Measurements from ENCODE around the gene CDC42BPB. TPM values are rescaled to one million over a fixed set of nuclear protein-coding genes. Genes with fewer than 3 reads are reported as not detected.

Gene CDC42BPB
- total and polyA plus RNA-seq, 12 donors, result 41.1 to 108 (median 77.4) TPM

DNA sequence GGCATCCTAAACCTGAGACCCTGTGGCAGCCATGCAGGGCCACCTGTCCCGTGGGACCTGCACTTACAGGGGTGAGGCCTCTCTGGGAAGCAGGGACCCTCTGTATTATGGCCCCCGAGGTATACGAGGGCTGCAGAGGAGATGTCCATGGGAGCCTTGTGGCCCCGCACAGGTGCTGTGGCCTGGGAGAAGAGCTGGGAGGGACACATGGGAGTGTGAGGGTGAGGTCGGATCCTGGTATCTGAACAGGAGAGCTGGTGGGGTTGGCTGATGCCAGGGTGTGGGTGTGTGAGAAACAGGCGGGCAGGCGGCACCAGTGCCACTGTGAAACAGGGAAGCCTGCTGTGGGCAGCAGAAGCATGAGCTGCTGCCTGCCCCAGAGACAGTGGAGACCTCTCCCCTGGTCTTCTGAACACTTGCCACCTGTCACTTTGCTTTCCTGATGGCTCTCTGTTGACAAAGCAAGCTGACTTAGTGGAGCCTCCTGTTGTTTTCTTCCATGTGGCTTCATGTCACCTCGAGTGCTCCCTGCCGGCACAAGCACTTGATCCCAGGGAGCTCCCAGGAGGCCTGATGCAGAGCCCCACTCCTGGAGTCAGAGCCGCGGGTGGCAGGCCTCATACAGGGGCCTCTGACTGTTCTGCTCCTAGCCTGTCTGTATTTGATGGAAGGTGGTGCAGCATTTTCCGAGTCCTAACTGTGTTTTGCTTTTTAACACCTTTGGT lies 154.7 kb downstream of the CDC42BPB start:
- DNase-seq, result no peak
- WGBS, 4 donors, result 94 to 99% (median 96%) methylated on average over 8 to 12 of the region's 12 CpGs
- TF ChIP-seq, protein P1, sequence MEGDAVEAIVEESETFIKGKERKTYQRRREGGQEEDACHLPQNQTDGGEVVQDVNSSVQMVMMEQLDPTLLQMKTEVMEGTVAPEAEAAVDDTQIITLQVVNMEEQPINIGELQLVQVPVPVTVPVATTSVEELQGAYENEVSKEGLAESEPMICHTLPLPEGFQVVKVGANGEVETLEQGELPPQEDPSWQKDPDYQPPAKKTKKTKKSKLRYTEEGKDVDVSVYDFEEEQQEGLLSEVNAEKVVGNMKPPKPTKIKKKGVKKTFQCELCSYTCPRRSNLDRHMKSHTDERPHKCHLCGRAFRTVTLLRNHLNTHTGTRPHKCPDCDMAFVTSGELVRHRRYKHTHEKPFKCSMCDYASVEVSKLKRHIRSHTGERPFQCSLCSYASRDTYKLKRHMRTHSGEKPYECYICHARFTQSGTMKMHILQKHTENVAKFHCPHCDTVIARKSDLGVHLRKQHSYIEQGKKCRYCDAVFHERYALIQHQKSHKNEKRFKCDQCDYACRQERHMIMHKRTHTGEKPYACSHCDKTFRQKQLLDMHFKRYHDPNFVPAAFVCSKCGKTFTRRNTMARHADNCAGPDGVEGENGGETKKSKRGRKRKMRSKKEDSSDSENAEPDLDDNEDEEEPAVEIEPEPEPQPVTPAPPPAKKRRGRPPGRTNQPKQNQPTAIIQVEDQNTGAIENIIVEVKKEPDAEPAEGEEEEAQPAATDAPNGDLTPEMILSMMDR (IDR thresholded peaks at IDR 0.05), result no peak
- no peak for TF ChIP-seq POLR2A (IDR thresholded peaks at IDR 0.05)
- Histone ChIP-seq H3K27me3 (no peaks in the 10 kb centered on the region), H3K4me1 (replicated peaks in 1 of 2) (peaks cover 0 to 4% of the 10 kb centered on the region in 2 donors), H3K36me3 (replicated peaks in 1 of 2) (peaks cover 0 to 6% of the 10 kb centered on the region in 2 donors), H3K9me3 (replicated peaks in 1 of 3) (no peaks in the 10 kb centered on the region), H3K4me3 (no peak overlapping the region), H3K27ac (no peak overlapping the region)
- intact Hi-C loops (cut with DNase I), result no loop called here

DNA sequence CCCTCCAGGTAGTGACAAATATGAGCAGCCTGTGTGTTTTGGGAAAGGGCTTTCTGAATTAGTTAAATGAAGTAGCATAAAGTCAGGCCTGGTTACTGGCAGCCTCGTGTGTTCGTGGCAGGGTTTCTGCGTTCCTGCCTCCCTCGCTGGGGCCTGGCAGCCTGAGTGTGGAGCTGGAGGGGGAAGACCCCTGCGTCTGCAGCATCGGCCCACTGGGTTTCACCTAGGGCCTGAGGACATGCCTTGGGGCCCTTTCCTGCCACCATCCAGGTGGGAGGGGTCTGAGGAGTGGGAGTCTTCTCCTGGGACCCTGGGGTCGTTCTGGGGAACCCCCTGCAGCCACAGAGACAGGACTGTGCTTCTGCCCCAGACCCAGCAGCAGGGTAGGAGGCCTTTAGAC lies 155.3 kb downstream of the CDC42BPB start:
- peaks cover 0 to 6% of the 10 kb centered on the region in 2 donors for H3K36me3 ChIP-seq (replicated peaks in 1 of 2)

DNA sequence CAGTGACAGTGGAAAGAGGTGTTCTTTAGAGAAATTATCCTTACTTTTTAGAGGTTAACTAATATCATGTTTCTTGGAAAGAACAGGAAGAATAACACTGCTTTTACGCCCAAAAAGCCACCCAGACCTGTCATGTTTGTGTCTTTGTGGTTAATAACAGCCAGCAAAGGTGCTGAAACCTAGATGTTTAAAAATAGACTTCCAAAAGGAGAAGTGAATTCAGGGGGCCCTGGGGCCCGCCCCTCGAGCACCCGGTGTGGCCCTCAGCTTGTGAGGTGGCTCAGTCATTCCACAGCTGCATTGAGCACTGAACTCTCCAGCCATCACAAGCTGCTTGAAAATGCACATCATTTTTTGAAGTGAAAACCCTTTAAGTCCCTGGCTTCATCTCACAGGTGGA lies 155.7 kb downstream of the CDC42BPB start:
- H3K36me3 ChIP-seq (replicated peaks in 1 of 2), result peaks cover 0 to 6% of the 10 kb centered on the region in 2 donors
- H3K27me3 ChIP-seq, result no peaks in the 10 kb centered on the region
- no peak overlapping the region for H3K4me3 ChIP-seq
- TF ChIP-seq POLR2A (IDR thresholded peaks at IDR 0.05), result no peak
- TF ChIP-seq, protein P1 (IDR thresholded peaks at IDR 0.05), result no peak
- DNase-seq, result no peak
- H3K27ac ChIP-seq, result no peak overlapping the region
- intact Hi-C loops (cut with DNase I), result no loop called here
- peaks cover 0 to 14% of the 10 kb centered on the region in 2 donors for H3K4me1 ChIP-seq (replicated peaks in 1 of 2)
- WGBS, 4 donors, result 76 to 89% (median 83%) methylated on average over 4 of the region's 4 CpGs
- no peaks in the 10 kb centered on the region for H3K9me3 ChIP-seq (replicated peaks in 1 of 3)

More for the DNA sequence above, 155.3 kb downstream of the CDC42BPB start:
- Histone ChIP-seq H3K9me3 (replicated peaks in 1 of 3) (no peaks in the 10 kb centered on the region), H3K27ac (no peak overlapping the region), H3K4me3 (no peak overlapping the region), H3K27me3 (no peaks in the 10 kb centered on the region), H3K4me1 (replicated peaks in 1 of 2) (peaks cover 0 to 10% of the 10 kb centered on the region in 2 donors)
- TF ChIP-seq, protein P1 (IDR thresholded peaks at IDR 0.05), result no peak
- TF ChIP-seq POLR2A (IDR thresholded peaks at IDR 0.05), result no peak
- DNase-seq, result no peak
- 86 to 90% (median 87%) methylated on average over 6 to 7 of the region's 7 CpGs for WGBS, 4 donors
- intact Hi-C loops (cut with DNase I), result no loop called here

DNA sequence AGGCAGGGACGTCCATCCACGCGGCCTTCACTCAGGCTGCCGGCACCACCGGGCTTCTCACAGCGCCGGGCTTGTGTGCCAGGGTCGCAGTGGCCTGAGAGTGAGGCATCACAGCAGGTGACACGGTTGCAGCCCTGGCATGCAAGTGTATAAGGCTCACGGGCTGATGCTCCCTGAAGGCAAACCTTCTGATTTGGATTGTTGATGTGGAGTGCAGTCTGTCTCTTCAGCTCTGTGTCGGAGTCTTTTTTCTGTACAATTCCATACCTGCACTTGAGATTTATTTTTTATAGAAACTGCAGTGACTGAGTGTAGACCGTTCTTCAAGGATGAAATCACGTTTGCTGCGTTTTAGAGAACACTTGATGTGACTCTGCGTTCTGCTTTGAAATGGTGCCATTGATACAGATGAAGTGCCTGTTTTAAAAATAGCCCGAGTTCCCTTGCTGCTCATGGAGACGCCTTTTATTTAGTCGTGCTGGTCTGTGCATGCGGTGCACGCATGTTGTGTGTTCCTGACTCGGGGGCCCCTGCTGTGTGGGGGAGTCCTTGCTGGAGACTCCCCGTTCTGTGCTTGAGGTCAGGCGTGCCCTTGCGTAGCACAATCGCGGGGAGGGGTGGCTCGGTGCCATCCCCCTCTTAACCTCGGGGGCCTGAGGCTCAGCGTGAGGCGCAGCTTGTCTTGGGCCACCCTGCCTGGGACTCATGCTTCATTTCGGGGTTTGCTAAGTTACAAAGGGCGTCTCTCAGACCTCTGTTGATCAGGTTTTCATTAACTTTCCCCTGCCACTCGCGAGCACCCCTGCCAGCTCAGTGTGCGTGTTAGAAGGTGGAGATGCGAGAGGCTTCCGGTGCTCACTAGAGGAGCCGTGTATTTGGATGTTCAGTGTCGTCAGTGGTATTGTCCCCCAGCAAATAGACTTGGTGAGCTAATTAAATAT lies 156.4 kb downstream of the CDC42BPB start:
- no peak for DNase-seq
- WGBS, 4 donors, result 87 to 94% (median 88%) methylated on average over 28 to 39 of the region's 39 CpGs
- Histone ChIP-seq H3K27me3 (no peaks in the 10 kb centered on the region), H3K4me3 (no peak overlapping the region), H3K9me3 (replicated peaks in 1 of 3) (no peaks in the 10 kb centered on the region), H3K4me1 (replicated peaks in 1 of 2) (peaks cover 0 to 17% of the 10 kb centered on the region in 2 donors), H3K36me3 (replicated peaks in 1 of 2) (peaks cover 0 to 6% of the 10 kb centered on the region in 2 donors), H3K27ac (no peak overlapping the region)
- TF ChIP-seq POLR2A (IDR thresholded peaks at IDR 0.05), result no peak
- TF ChIP-seq, protein P1 (IDR thresholded peaks at IDR 0.05), result no peak
- intact Hi-C loops (cut with DNase I), result no loop called here
